Sciatic nerve (tissue), 2 donors: ENCODE measurements around the gene FLAD1. TPM values are rescaled to one million over a fixed set of nuclear protein-coding genes. Genes with fewer than 3 reads are reported as not detected.
A peak's percentile ranks its signal among the peaks of the same experiment; 100 is the strongest.
"Not testable (repeated sequence)": the region's sequence is repeated elsewhere in the genome, so short reads cannot be mapped to it uniquely, and the experiment has no call there.

Experiments used
- ATAC-seq: fragments of 200-7000 bp; cut with Tn5 transposase; one replicate; pipeline ENCODE4 v1.9.1; 2020; ENCODE audit warnings: mild to moderate bottlenecking, moderate library complexity
- DNase-seq: peaks from one replicate; pipeline ENCODE4 v3.0.0-alpha.2; 2020; ENCODE audit warnings: low spot score
- intact Hi-C: fragments of 100-400 bp; cut with DNase I; formaldehyde crosslinking; loops from one replicate; pipeline ENCODE4 v1.14.2; 2022
- total RNA-seq: library from RNA; stranded (reverse); fragmentation: NEBNext Ultra II Directional; extraction: Animal tissue kit (Norgen Biotek cat#: 25700); gene quantifications from one replicate; pipeline ENCODE4 v1.2.1, GENCODE V29; 2021
- donor health status: DM: no; HTN: no; CAD: no.
- donor health status: DM: no; HTN: no; CAD: no.

The FLAD1 gene
- total RNA-seq, 1 donor from 2014 or later: 24.3 TPM

DNA sequence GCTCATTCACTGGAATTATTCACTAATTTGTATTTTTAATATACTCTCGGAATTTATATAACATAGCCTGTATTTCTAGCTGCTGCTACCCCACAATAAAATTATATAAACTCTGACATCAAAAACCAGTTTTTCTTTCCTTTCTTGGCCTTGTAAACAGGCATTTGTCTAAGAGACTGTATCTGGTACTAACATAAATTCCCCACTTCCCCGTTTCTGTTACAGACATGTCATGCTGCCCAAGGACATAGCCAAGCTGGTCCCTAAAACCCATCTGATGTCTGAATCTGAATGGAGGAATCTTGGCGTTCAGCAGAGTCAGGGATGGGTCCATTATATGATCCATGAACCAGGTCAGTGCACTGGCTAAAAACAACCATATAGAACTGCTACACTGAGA, 5.4 kb upstream of the FLAD1 start:
- intact Hi-C loops: loop anchor here (5.0 kb wide), 1 partner anchor 195 kb away; the partner anchor contains the start of genes KRTCAP2 and TRIM46
- not testable (repeated sequence) for ATAC-seq

DNA sequence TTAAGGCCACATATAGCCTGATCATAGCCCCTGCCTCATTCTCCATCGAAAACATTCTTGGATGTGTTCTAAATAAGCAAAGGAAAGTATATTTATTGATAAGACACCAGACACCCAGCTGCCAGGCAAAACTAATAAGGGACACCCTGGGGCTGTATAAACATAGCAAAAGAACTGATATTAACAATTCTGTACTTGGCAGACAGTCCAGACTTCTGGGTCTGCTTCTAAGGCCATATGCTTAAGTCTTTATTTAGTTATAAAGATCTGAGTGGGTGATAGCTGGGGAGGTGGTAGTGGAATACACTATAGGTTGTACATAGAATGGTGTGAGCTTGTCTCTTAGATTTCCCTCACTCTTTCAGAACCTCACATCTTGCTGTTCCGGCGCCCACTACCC, 4.8 kb upstream of the FLAD1 start:
- DNase-seq (no peak), ATAC-seq (no peak)
- intact Hi-C loops: loop anchor here (5.0 kb wide), 1 partner anchor 194 kb away; the partner anchor contains the start of genes KRTCAP2 and TRIM46

More for the DNA sequence above, 5.4 kb upstream of the FLAD1 start:
- not testable (repeated sequence) for DNase-seq

DNA sequence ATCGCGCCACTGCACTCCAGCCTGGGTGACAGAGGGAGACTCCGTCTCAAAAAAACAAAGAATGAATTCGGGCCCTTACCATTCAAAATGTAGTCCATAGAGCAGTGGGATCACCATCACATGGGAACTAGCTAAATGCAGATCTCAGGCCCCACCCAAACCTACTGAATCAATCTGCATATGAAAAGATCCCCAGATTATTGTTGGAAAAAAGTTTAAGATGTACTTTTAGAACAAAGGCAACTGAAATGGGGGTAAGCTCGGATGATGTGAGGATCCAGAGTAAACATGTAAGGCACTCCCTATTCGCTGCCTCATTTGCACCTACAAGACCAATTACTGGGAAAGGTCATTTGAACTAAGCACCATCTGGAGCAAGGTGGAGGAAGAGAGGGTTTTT, 803 bp upstream of the FLAD1 start:
- DNase-seq (no peak), ATAC-seq (no peak)
- intact Hi-C loops: no loop called here

DNA sequence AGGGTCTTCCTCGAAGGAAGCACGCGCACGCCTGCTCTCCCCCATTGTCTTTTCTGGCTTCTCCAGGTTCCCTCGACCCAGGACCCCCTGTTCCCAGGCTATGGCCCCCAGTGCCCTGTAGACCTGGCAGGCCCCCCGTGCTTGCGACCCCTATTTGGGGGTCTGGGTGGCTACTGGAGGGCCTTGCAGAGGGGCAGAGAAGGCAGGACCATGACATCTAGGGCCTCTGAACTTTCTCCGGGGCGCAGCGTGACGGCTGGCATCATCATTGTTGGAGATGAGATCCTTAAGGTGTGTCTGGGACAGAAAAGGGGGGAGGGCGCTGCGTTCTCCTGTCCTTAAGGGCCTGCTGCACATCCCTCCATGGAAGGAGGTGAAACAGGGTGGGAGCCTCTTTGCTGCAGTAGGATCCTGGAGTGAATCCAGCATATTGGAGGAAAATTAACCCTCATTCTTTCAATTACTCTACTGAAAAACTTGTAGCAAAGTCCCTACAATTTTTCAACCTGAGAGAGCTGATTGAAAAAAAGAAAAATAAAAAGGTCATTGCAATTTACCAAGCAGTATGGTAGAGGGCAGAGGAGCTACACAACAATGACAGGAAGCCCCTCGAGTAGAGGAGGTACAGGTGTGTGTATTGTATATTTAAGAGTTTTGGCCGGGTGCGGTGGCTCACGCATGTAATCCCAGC, 777 bp downstream of the FLAD1 start:
- DNase-seq (peak; percentile 56), ATAC-seq (no peak)
- intact Hi-C loops: no loop called here

GRCh38 chr1:154986736-154987135, 3.6 kb downstream of the FLAD1 start:
- ATAC-seq, DNase-seq, intact Hi-C loops: not testable (repeated sequence)

DNA sequence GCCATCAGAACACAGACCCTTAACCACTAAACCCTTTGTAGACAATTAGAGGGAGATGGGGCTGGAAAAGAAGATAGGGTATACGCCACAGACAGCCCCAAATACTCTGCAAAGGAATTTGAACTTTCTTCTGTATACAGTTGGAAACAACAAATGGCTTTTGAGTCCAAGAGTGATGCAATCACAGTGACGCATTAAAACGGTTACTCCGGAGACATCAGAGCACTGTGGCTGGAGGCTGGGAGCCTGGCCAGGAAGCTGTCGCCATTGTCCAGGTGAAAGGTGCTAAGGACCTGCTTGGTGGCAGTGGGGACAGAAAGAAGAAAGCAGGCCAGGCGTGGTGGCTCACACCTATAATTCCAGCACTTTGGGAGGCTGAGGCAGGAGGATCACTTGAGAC, 4.2 kb downstream of the FLAD1 start:
- DNase-seq: no peak
- intact Hi-C loops: no loop called here
- no peak for ATAC-seq

DNA sequence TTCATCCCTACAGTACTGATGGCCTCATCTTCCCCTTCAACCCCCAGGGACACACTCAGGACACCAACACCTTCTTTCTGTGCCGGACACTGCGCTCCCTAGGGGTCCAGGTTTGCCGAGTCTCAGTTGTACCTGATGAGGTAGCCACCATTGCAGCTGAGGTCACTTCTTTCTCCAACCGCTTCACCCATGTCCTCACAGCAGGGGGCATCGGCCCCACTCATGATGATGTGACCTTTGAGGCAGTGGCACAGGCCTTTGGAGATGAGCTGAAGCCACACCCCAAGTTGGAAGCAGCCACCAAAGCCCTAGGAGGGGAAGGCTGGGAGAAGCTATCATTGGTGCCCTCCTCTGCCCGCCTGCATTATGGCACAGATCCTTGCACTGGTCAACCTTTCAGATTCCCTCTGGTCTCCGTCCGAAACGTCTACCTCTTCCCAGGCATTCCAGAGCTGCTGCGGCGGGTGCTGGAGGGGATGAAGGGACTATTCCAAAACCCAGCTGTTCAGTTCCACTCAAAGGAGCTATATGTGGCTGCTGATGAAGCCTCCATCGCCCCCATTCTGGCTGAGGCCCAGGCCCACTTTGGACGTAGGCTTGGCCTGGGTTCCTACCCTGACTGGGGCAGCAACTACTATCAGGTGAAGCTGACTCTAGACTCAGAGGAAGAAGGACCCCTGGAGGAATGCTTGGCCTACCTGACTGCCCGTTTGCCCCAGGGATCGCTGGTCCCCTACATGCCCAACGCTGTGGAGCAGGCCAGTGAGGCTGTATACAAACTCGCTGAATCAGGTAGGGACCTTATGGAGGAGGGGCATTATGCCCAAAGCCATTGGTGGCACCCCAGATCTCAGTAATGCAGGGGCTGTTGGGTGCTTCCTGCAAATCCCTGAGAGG, 5.2 kb downstream of the FLAD1 start:
- intact Hi-C loops: no loop called here
- DNase-seq (peak; percentile 55), ATAC-seq (no peak)

DNA sequence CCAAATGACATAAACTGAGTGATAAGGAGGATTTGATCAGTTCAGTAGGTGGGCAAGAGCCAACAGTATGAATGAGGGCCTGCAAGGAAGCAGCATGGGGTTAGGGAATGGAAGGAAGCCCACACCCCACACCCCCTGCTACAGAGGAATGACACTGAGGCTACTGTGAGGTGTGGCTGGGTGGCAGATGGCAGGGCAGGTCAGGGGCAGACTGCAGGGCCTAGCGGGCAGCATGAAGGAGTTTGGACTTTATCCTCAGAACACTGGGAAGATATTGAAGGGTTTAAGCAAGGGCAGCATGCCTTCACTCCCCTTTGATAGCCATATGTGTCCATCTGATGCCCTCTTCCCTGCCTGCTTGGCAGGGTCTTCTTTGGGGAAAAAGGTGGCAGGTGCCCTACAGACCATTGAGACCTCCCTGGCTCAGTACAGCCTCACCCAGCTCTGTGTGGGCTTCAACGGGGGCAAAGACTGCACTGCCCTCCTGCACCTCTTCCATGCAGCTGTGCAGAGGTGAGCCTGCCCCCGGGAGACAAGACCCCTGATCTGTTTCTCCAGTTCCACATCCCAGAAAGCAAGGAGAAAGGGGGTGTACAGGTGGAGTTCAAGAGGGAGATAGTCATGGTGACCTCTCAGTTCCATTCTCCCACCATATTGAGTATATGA, 6.2 kb downstream of the FLAD1 start:
- DNase-seq (peak; percentile 48), ATAC-seq (no peak)
- intact Hi-C loops: no loop called here

DNA sequence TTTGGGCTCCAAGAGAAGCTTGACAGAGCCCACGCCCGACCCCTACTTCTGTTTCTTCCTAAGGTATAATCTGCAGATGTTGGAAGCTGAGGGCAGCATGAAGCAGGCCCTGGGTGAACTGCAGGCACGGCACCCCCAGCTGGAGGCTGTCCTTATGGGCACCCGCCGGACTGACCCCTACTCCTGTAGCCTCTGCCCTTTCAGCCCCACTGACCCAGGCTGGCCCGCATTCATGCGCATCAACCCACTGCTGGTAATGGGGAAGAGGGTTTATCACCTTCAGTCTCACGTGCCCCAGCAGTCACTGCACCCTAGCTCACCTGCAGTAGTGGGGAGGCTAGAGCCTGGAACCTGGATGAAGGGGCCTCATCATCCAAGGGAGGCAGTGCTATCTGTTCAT, 7.1 kb downstream of the FLAD1 start:
- DNase-seq: no peak
- intact Hi-C loops: no loop called here

GRCh38 chr1:154992721-154993571, 9.8 kb downstream of the FLAD1 start:
- peak; percentile 48 for DNase-seq
- no peak for ATAC-seq
- intact Hi-C loops: no loop called here

More for the DNA sequence above, 7.1 kb downstream of the FLAD1 start:
- no peak for ATAC-seq

GRCh38 chr1:154993572-154994268, 10.6 kb downstream of the FLAD1 start, which contains the start of gene LENEP:
Gene LENEP, plus strand, starts transcription at chr1:154993586. Its CDS starts 22 bp downstream, at chr1:154993608.
- intact Hi-C loops: loop anchor here (2.0 kb wide), 1 partner anchor 31 kb away; no protein-coding TSS in a partner anchor
- DNase-seq: no peak

DNA sequence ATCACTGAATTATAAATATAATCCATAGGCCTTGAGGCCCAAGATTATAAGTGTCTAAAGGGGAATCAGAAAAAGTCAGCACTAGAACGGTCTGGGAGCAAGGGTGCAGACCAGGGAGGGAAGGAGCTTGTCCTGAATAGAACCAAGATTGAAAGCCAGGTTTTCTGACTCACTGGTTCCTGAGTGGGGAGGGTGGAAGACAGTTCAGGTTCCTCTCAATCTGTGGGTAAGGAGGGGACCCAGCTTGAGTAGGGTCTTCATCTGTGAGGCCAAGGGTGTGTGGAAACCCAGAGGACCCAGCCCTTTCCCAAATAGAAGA, 11.1 kb downstream of the FLAD1 start:
- ATAC-seq: no peak
- intact Hi-C loops: loop anchor here (2.0 kb wide), 1 partner anchor 31 kb away; no protein-coding TSS in a partner anchor
- DNase-seq: no peak

More at GRCh38 chr1:154993572-154994268, 10.6 kb downstream of the FLAD1 start, which contains the start of gene LENEP:
- no peak for ATAC-seq

GRCh38 chr1:154994591-154994990, 11.4 kb downstream of the FLAD1 start:
- intact Hi-C loops: loop anchor here (2.0 kb wide), 1 partner anchor 32 kb away; no protein-coding TSS in a partner anchor
- ATAC-seq: no peak
- DNase-seq: no peak

GRCh38 chr1:154995301-154995983, 12.3 kb downstream of the FLAD1 start:
- DNase-seq: peak; percentile 79
- ATAC-seq: not testable (repeated sequence)
- intact Hi-C loops: loop anchor here (2.0 kb wide), 1 partner anchor 33 kb away; no protein-coding TSS in a partner anchor

- DNase-seq (no peak), ATAC-seq (no peak)
- intact Hi-C loops: no loop called here
These were observed 14.0 kb downstream of the FLAD1 start for GRCh38 chr1:154996966-154997701.

DNA sequence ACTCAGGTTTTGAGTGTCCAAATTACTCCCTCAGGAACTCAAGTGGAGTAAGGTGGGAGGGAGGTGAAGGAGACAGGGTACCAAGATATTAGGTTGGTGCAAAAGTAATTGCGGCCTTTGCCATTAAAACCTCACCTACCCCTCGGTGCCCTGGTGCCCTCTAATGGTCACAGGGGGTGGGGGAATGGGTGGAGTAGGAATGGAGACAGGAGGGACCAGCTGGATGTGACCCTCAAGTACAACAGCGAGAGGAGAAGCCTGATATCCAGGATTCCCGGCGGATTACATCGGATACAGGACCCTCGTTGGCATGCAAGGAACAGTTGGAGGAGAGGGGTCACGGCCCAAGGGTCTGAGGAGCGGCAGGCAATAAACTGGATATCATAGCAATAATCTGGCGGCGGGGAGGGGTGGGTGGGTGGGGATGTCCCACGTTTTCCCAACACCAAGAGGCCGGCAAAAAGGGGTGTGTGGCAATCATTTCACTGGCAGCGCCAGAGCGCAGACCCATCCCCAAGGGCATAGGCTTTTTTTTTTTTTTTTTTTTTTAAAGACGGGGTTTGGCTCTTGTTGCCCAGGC, 15.1 kb downstream of the FLAD1 start:
- no peak for ATAC-seq
- intact Hi-C loops: no loop called here
- peak; percentile 55 for DNase-seq
